HG03045 (cell line): Measurements from ENCODE around the gene SMIM27.
"Not testable (repeated sequence)": the region's sequence is repeated elsewhere in the genome, so short reads cannot be mapped to it uniquely, and the experiment has no call there.

Experiments
- ATAC-seq: cut with Tn5 transposase; IDR thresholded peaks from one replicate; pipeline ENCODE4 v1.9.1; 2021; ENCODE audit warnings: mild to moderate bottlenecking, moderate library complexity; ENCODE audit not compliant: unreplicated experiment

SMIM27 gene, protein sequence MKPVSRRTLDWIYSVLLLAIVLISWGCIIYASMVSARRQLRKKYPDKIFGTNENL

DNA sequence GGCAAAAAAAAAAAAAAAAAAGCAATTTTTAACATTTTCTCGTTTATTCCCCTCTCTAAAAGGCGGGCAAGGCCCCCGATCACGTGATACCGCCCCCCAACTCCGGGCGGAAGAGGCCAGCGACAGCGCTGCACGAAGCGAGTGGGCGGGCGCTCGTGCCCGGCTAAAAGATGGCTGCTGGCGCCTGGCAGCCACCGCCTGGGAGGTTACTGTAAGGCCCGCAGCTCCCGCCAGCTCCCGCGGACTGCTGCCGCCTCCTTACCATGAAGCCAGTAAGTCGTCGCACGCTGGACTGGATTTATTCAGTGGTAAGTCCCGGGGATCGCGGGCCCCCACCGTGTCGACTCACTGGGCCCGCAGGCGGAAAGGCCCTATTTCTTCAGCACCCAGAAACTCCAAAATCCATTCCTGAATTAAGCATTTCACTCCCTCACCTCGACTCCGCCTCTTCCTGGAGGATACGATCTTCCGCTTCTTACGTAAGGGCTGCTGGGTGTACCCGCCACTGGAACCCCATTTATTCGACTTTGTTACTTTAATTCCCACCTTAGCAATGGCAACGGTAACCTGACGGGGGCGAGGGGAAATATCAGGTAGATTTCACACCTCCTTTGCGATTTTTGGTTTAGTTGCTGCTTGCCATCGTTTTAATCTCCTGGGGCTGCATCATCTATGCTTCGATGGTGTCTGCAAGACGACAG is at the start of gene SMIM27, which contains the start of gene TOPORS:
Gene SMIM27, plus strand, starts transcription at position 156 of the 701 bp plus-strand sequence. Its CDS starts 108 bp downstream, at position 264.
Gene TOPORS, minus strand, starts transcription at position 415 of the 701 bp plus-strand sequence. Its CDS starts 150 bp downstream, at position 265.
- peak; percentile 71 for ATAC-seq

DNA sequence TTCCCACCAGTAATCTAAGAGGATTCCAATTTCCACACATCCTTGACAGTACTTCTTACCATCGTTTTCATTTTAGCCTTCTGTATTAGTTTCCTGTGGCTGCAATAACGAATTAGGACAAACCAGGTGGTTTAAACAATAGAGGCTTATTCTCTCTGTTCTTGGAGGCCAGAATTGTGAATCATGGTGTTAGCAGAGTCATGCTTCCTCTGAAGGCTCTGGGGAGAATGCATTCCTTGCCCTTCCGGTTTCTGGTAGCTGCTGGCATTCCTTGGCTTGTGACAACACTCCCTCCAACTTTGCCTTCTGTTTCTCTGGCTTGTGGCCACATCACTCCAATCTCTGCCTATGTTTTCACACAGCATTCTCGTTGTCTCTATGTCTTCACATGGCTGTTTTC is 49.7 kb upstream of the SMIM27 start:
- ATAC-seq = no peak

DNA sequence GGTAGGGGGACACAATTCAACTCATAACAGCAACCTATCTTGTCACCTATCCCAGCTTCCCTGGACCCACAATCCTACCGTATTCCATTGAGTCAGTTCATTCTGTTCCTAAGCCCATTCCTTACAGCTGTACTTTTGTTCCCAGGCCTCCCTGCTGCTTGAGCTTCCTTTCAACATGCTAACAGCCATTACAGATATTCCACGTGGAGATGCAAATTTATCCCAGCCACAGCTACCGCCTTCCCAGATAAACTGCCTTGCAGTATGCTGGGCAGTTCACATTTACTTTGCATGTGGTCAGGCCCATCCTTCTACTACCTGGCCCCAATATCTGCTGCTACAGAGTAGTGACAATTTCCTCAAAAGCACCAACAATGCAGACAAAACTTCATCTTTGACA is 49.1 kb upstream of the SMIM27 start:
- no peak for ATAC-seq

DNA sequence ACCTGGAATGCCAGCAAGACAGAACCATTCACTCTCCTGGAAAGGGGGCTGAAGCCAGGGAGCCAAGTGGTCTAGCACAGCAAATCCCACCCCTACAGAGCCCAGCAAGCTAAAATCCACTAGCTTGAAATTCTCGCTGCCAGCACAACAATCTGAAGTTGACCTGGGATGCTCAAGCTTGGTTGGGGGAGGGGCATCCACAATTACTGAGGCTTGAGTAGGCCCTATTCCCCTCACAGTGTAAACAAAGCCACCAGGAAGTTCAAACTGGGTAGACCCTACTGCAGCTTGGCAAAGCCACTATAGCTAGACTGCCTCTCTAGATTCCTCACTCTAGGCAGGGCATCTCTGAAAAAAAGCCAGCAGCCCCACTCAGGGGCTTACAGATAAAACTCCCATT is 43.4 kb upstream of the SMIM27 start:
- no peak for ATAC-seq

DNA sequence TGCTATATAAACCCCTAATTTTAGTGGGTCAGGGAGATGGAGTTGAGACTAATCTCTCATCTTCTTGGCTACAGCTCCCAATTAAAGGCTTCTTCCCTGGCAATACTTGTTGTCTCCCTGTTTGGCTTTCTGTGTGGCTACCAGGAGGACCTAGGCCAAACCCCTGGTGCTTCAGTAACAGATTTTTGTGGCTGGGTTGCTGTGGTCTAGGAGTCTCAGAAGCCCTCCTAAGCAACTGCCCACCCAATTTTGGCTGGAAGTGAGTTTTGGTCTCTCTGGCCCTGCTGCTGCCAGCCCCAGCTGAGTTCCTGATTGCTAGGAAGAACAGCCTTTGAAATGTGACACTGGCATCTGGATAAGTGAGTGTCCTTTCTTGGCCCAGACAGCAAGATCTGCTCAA is 35.9 kb upstream of the SMIM27 start:
- no peak for ATAC-seq

DNA sequence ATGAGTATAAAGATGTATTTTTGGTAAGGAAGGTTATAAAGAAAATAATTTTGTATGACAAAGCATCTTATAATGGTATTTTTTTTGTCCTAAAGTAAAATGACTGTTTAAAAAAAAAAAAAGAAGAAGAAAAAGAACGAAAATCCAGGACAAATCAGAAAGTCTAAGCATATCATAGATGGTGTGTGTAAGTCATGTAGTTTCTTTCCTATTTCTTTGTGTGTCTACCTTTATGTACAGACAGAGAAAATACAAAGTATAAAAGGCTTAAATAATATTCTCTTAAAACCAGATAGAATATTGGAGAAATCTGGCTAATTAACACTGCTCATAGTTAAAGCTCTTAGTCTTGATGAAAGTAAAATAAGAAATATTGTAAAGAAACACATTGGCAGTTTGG is 33.9 kb upstream of the SMIM27 start:
- ATAC-seq = no peak

DNA sequence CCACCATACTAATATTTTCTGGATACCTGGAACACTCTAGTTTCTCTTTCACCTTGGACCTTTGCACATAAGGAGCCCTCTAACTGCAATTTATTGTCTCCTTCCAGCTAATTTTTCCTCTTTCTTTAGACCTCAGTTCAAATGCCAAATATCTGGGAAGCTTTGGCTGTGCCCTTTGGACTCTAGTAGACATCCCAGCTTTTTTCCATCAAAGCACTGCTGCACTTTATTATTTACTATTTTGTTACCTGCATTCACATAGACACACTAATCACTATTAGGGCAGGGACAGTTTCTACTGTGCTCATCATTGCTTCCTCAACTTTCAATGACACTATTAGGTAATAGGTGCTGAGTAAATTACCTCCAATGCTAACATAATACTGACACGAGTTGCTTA is 28.2 kb upstream of the SMIM27 start:
- ATAC-seq = no peak

DNA sequence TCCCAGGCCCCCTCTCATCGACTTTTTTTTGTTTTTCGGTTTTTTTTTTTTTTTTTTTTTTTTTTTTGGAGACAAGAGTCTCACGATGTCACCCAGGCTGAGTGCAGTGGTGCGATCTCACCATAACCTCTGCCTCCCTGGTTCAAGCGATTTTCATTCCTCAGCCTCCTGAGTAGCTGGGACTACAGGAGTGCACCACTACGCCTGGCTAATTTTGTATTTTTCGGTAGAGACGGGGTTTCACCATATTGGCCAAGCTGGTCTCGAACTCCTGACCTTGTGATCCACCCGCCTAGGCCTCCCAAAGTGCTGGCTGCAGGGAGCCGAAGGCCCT is 27.6 kb upstream of the SMIM27 start:
- not testable (repeated sequence) for ATAC-seq

DNA sequence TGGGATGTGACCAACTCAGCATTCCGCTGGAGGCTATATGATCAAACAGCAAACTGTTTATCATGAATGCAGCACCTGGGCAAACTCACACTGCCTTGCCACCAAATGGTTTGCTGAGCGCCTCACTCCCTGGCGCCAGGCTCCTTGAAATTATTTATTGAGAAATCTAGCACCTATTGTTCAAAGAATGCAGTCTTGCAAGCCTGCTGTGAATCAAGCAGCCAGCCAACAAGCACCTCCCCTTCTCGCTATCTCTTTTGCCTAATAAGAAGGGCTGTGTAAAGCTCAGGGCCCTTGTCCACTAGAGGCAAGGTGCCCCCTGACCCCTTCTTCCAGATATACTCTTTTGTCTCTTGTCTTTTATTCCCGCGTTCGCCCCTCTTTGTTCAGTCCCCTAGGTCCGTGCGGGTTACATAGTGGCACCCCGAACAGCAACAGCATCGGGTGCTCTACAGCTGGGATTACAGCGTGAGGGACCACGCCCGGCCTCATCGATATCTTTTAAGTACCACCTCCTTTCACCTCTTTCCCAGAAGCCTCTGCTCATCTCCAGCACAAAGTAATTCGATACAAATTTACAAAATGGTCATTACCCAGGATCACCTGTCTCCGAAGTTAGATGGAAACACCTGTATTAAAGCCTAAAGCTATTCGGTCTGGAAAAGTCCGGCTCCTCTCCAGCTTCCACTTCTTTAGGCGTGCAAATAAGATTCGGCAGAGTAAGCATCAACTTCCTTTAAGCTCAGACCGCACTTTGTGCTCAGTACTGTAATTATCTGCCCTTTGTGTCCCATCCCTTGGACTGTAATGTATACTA is 27.0 kb upstream of the SMIM27 start:
- ATAC-seq = no peak

DNA sequence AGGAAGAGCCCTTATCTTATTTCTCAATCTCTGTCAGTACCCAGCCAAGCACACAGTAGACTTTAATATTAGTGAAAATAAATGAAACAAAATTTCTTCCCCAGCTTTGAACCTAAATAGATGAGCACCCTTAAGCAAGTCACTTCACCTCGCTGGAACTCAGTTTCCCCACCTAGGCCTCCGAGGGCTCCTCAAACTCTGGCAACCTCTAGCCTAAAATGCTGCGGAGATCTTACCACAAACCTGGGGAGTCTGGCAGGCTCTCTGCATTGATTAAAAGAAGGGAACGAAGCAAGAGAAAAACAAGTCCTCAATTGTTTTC is 26.5 kb upstream of the SMIM27 start:
- ATAC-seq = no peak

DNA sequence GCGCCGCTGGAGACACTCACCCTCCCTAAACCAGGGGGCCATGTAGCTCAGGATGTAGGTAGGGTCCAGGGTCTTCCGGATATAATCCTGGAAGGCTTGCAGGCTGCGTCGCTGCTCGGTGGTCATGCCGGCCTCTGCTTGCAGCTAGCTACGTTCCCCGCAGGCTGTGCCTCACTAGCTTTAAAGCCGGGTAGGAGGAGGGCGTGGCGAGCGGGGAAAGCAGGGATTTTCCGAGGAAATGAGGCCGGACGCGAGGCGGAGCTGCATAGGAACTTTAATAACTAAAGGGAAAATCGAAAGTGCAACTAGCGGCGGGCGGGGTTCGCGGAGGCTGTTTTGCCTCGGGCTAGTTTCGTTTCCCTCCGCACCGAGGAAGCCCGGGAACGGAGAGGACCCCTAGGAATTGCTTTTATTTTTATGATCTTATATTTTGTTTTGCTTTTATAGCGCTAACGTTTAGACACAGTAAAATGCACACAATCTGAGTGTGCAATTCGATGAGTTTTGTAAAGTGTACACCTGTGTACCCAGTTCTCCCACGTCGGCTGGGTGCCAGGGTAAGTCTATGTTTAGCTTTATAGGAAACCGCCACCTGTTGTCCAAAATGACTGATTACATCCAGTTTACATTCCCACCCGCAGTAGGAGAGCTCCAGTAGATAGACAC is 26.0 kb upstream of the SMIM27 start, which contains the start of gene RIGI:
Gene RIGI, minus strand, starts transcription at position 156 of the 666 bp plus-strand sequence. Its CDS starts 30 bp downstream, at position 126.
- peak; percentile 78 for ATAC-seq

DNA sequence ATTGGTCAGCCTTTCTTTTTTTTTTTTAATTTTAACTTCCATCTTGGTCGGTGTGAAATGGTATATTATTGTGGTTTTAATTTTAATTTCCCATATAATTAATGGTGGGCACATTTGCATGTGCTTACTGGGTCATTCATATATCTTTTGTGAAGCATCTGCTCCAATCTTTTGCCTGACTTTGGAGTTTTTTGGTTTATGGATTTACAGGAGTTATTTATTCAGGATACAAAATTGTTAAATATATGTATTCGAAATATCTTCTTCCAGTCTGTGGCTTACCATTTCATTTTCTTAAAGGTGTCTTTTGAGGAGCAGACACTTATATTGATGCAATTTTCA is 25.4 kb upstream of the SMIM27 start:
- no peak for ATAC-seq

DNA sequence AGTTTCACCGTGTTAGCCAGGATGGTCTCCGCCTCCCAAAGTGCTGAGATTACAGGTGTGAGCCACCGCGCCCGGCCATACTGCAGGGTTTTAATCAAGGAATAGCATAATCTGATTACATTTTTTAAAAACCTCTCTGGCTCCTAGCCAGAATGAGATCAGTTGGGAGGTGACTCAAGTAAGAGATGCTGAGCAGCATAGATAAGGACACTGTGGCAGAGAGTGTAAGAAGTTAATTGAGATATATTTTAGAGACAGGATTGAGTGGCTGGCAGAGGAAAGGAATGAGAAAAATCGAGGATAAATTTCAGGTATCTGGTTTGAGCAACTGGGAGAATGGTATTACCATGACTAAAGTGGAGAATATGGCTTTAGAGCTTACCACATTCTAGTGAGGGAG is 18.8 kb upstream of the SMIM27 start:
- no peak for ATAC-seq

DNA sequence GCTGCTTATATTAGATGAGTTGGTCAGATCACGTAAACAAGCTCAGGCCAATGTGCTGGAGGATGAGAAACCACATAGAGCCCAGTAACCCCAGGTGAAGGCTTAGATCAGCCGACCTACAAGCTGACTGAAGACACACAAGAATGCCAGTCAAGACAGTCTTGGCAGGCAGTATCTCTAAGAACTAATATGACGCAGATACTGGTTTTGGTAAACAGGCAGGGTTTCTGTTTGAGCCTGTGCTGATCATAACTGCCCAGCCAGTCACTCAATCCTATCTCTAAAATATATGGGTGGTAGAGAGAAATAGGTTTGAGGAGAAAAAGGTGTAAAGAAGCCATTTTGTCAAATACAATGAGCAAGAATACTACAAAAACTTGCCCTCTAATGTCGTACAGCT is 18.3 kb upstream of the SMIM27 start:
- ATAC-seq = no peak

DNA sequence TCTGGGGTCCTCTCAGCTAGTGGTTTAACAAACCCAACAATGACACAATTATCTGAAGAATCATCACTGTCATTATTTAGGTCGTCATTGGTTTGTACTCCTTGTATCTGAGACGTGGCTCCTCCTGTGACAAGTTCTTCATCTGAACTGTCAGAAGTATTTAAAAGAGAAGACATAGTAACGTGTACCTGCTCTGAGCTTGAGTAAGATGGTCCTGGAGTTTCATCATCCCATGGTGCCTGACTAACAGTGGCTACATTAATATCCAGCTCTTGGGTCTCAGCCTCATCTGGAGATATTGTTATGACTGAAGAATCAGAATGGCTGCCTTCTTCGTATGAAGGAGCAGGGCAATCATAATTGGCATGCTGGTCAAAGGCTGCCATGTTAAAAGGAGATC is 9.1 kb upstream of the SMIM27 start:
- ATAC-seq = no peak

DNA sequence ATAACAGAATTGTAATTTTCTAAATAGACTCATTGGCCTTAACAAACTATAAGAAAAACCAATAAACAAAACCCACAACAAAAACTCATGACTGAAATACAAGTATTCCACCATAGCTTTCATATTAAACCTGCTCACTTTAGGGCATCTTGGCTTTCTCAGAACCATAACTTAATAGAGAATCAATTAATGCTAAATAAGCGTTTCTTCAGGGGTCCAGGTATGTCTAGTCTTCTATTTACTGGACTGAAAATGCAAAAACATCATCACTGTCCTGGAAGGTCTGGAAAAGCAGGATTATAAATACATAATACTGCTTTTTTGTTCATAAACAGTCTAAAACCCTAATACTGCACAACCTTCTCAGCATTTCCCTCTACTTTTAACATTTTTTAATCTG is 6.2 kb upstream of the SMIM27 start:
- no peak for ATAC-seq

DNA sequence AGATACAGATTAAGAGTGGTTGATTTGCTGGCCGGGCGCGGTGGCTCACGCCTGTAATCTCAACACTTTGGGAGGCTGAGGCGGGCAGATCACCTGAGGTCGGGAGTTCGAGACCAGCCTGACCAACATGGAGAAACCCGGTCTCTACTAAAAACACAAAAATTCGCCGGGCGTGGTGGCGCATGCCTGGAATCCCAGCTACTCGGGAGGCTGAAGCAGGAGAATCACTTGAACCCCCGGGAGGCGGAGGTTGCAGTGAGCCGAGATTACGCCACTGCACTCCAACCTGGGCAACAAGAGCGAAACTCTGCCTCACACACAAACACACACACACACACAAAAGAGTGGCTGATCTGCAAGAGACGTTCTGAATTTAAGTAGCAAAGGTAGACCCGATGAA is 3.9 kb upstream of the SMIM27 start:
- ATAC-seq = not testable (repeated sequence)

DNA sequence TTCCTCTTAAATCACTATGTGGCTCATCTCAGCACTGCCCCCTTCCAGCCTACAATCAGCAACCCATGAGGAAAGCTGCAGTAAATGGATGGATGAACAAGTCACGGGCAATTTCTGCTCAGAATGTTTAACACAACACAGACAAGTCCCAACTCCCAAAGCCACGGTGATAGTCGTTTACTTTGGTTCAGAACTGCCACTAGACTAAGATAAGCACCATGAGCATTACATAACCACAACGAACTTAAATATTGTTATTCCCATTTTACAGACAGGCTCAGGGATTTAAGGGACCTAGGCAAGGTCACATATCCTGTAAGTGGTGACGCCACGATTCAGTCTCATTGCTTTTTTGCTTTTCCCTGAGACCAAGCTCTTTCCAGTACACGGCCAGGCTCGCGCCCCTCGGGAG is 2.0 kb upstream of the SMIM27 start:
- ATAC-seq = no peak

DNA sequence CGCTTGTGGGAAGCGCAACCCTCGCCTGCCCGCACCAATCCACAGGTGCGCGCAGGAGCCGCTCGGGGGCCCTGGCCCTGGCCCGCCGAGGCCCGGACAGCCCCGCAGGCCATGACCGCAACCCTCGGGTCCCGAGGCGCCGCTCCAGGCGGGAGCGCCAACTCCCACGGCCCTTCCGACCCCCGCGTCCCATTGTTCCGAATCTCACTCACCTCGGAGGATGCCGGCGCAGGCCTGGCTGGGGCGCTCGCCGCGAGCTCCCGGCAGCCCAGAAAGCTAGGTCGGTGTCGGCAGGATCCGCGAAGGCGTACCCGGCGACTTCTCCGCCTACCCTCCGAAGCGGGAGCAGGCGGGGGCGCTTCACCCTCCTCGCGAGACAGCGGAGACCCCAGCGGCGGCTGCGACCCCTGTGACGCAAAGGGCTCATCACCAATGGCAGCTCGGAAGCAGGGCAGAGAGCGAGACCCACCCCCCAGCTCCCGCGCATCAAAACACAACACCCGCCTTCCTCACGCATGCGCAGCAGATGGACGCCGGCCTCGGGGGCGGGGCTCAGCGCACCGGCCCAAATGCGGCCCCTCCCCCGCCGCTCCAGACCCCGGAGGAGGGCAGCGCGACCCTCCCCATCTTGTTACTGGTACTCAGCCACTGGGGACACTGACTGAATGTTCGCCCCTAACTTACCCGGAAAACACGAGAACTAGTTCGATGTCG is 1.4 kb upstream of the SMIM27 start:
- peak; percentile 66 for ATAC-seq

DNA sequence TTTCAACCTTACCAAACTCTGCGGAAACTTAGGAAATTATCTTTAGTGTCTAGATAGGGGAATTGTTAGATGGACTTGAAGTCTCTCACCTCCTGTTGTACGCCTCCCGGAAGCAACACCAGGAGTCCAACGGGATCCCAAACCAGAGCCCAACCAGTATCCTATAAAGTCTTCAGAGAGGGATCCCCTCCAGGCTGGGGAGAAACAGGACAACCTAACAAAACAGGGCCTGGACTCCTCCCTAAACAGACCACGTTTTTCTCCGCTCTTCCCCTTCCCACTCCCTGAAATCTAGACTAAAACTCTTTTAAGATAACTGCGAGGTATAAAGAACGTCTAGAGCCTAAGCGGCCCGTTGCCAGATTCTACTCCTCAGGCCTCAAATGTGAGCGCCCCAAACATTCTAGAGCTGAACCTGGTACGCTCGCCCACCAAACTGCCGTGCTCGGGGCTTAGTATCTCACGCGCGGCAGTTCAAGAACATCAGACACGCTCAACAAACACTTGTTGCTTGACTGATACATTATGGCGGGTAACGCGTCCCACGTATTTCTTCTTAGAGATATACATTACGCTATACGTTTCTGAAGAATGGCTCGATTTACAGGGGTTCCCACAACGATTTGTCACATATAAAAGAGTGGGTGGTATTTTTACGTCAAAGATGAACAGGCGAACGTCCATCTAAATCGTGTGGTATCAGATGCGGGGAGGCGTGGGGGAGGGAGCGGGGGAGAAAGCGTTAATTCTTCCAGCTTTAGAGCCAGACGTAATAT is 663 bp upstream of the SMIM27 start:
- peak; percentile 3 for ATAC-seq
